Duodenal mucosa (tissue), 2 donors: ENCODE measurements around the gene LAT.
"Not testable (repeated sequence)": the region's sequence is repeated elsewhere in the genome, so short reads cannot be mapped to it uniquely, and the experiment has no call there.

Experiments used
- H3K27ac ChIP-seq: one replicate; pipeline ENCODE4 v1.7.0; 2013; ENCODE audit warnings: low read depth, low read length
- H3K27me3 ChIP-seq, 2 donors: one replicate each; pipeline ENCODE4 v1.7.0; 2013; ENCODE audit warnings: low read length in 2 of 2, control low read depth in 1 of 2; ENCODE audit not compliant: insufficient read depth in 2 of 2, control insufficient read depth in 1 of 2
- H3K36me3 ChIP-seq, 2 donors: one replicate each; pipeline ENCODE4 v1.7.0; 2013; ENCODE audit warnings: low read length in 2 of 2, control low read depth in 1 of 2; ENCODE audit not compliant: insufficient read depth in 2 of 2, control insufficient read depth in 1 of 2
- H3K4me1 ChIP-seq, 2 donors: one replicate each; pipeline ENCODE4 v1.7.0; 2013; ENCODE audit warnings: low read length in 2 of 2, control low read depth in 1 of 2; ENCODE audit not compliant: insufficient read depth in 2 of 2, control insufficient read depth in 1 of 2
- H3K4me3 ChIP-seq, 2 donors: one replicate each; pipeline ENCODE4 v1.7.0; 2013; ENCODE audit warnings: low read length in 2 of 2, low read depth in 1 of 2
- H3K9ac ChIP-seq, 2 donors: one replicate each; pipeline ENCODE4 v1.7.0; 2013; ENCODE audit warnings: low read length in 2 of 2, low read depth in 1 of 2
- H3K9me3 ChIP-seq, 2 donors: one replicate each; pipeline ENCODE4 v1.7.0; 2013; ENCODE audit warnings: low read length in 2 of 2, control low read depth in 1 of 2; ENCODE audit not compliant: control insufficient read depth in 1 of 2

Gene LAT

GRCh38 chr16:29000019-29000418 lies 15.2 kb downstream of the LAT start:
- Histone ChIP-seq H3K4me3 (no peak overlapping the region), H3K4me1 (no peaks in the 10 kb centered on the region), H3K36me3 (no peaks in the 10 kb centered on the region), H3K9ac (no peak overlapping the region), H3K27ac (no peak overlapping the region), H3K27me3 (no peaks in the 10 kb centered on the region), H3K9me3 (no peaks in the 10 kb centered on the region)

GRCh38 chr16:29004496-29005139 lies 19.8 kb downstream of the LAT start:
- H3K36me3 ChIP-seq, H3K4me1 ChIP-seq, H3K9me3 ChIP-seq: not testable (repeated sequence)

GRCh38 chr16:29007730-29008593 lies 23.1 kb downstream of the LAT start:
- no peaks in the 10 kb centered on the region for H3K27me3 ChIP-seq
- no peaks in the 10 kb centered on the region for H3K36me3 ChIP-seq
- no peaks in the 10 kb centered on the region for H3K4me1 ChIP-seq
- H3K27ac ChIP-seq = no peak overlapping the region
- no peaks in the 10 kb centered on the region for H3K9me3 ChIP-seq
- no peak overlapping the region for H3K9ac ChIP-seq
- no peak overlapping the region for H3K4me3 ChIP-seq

More at GRCh38 chr16:29004496-29005139, 19.8 kb downstream of the LAT start:
- H3K9ac ChIP-seq, H3K27me3 ChIP-seq, H3K4me3 ChIP-seq, H3K27ac ChIP-seq: not testable (repeated sequence)

GRCh38 chr16:29009050-29009837 lies 24.4 kb downstream of the LAT start:
- no peaks in the 10 kb centered on the region for H3K36me3 ChIP-seq
- H3K4me1 ChIP-seq = peaks cover 5% of the 10 kb centered on the region in 2 donors
- no peak overlapping the region for H3K27ac ChIP-seq
- no peaks in the 10 kb centered on the region for H3K27me3 ChIP-seq
- H3K4me3 ChIP-seq = no peak overlapping the region
- H3K9me3 ChIP-seq = no peaks in the 10 kb centered on the region
- no peak overlapping the region for H3K9ac ChIP-seq

GRCh38 chr16:29009838-29010166 lies 24.9 kb downstream of the LAT start:
- Histone ChIP-seq H3K4me1 (peaks cover 5 to 8% of the 10 kb centered on the region in 2 donors), H3K4me3 (no peak overlapping the region), H3K9me3 (no peaks in the 10 kb centered on the region), H3K9ac (no peak overlapping the region), H3K27ac (no peak overlapping the region), H3K27me3 (no peaks in the 10 kb centered on the region), H3K36me3 (no peaks in the 10 kb centered on the region)

GRCh38 chr16:29011112-29011511 lies 26.3 kb downstream of the LAT start:
- Histone ChIP-seq H3K4me1 (peaks cover 5 to 8% of the 10 kb centered on the region in 2 donors), H3K4me3 (no peak overlapping the region), H3K9ac (no peak overlapping the region), H3K27ac (no peak overlapping the region), H3K27me3 (no peaks in the 10 kb centered on the region), H3K9me3 (no peaks in the 10 kb centered on the region), H3K36me3 (no peaks in the 10 kb centered on the region)

- no peak overlapping the region for H3K27ac ChIP-seq
- no peak overlapping the region for H3K9ac ChIP-seq
- no peak overlapping the region for H3K4me3 ChIP-seq
- no peaks in the 10 kb centered on the region for H3K36me3 ChIP-seq
- H3K9me3 ChIP-seq = no peaks in the 10 kb centered on the region
- H3K27me3 ChIP-seq = no peaks in the 10 kb centered on the region
- peaks cover 5 to 8% of the 10 kb centered on the region in 2 donors for H3K4me1 ChIP-seq
Observed at GRCh38 chr16:29011851-29012250, 27.0 kb downstream of the LAT start.

- Histone ChIP-seq H3K9ac (no peak overlapping the region), H3K9me3 (no peaks in the 10 kb centered on the region), H3K4me1 (peaks cover 5 to 8% of the 10 kb centered on the region in 2 donors), H3K27me3 (no peaks in the 10 kb centered on the region), H3K27ac (no peak overlapping the region), H3K4me3 (no peak overlapping the region), H3K36me3 (no peaks in the 10 kb centered on the region)
Observed at GRCh38 chr16:29012913-29013553, 28.2 kb downstream of the LAT start.

- H3K4me3 ChIP-seq = no peak overlapping the region
- no peak overlapping the region for H3K9ac ChIP-seq
- H3K9me3 ChIP-seq = no peaks in the 10 kb centered on the region
- H3K36me3 ChIP-seq = no peaks in the 10 kb centered on the region
- H3K4me1 ChIP-seq = peaks cover 5 to 8% of the 10 kb centered on the region in 2 donors
- H3K27ac ChIP-seq = no peak overlapping the region
- H3K27me3 ChIP-seq = no peaks in the 10 kb centered on the region
Observed at GRCh38 chr16:29014561-29015069, 29.8 kb downstream of the LAT start.
